Panc1 (cell line): Measurements from ENCODE around the gene UBXN6. TPM values are rescaled to one million over a fixed set of nuclear protein-coding genes. Genes with fewer than 3 reads are reported as not detected.

Experiments used
- ATAC-seq: fragments of 200-7000 bp; cut with Tn5 transposase; 2 replicates; pipeline ENCODE4 v1.9.1; 2020; ENCODE audit warnings: mild to moderate bottlenecking, moderate library complexity
- BruUV-seq: library from RNA; stranded (reverse); fragments of 400-500 nt; replicated peaks from 2 replicates; lab custom pipeline; 2021; lab: Mats Ljungman, UMichigan
- CTCF ChIA-PET: fragments of 300-600 bp; sonication (Branson Sonifier 250); formaldehyde crosslinking; loops from one replicate; lab custom pipeline; 2022; ENCODE audit warnings: antibody characterized with exemption; lab: Charles Lee
- POLR2A ChIA-PET: fragments of 300-600 bp; sonication (Branson Sonifier 250); formaldehyde crosslinking; loops from one replicate; lab custom pipeline; 2022; ENCODE audit warnings: antibody characterized with exemption; lab: Charles Lee
- DNase-seq: peaks from one replicate; pipeline ENCODE4 v3.0.0-alpha.2; 2010; ENCODE audit warnings: low read depth, low spot score
- H3K27ac ChIP-seq: 2 replicates; pipeline ENCODE4 v1.5.1; 2011; ENCODE audit warnings: mild to moderate bottlenecking, low read length, inconsistent platforms
- H3K27me3 ChIP-seq: fragments of 200-500 bp; sonication (Bioruptor generic); 2 replicates; pipeline ENCODE4 v1.6.0; 2014; ENCODE audit warnings: low read length, inconsistent platforms; ENCODE audit not compliant: control insufficient read depth, insufficient read depth
- H3K36me3 ChIP-seq: fragments of 200-500 bp; sonication (Bioruptor generic); 2 replicates; pipeline ENCODE4 v1.5.1; 2014; ENCODE audit warnings: inconsistent platforms, mild to moderate bottlenecking, low read length, moderate library complexity; ENCODE audit not compliant: control insufficient read depth, insufficient read depth
- H3K4me1 ChIP-seq: 2 replicates; pipeline ENCODE4 v1.5.1; 2011; ENCODE audit warnings: inconsistent platforms, mild to moderate bottlenecking, low read length, moderate library complexity; ENCODE audit not compliant: control insufficient read depth, insufficient read depth
- H3K4me3 ChIP-seq, 2 experiments: 2 replicates each; pipeline ENCODE4 v1.5.1; 2011 to 2012; ENCODE audit warnings: low read depth in 2 of 2, low read length in 2 of 2, mild to moderate bottlenecking in 2 of 2, inconsistent platforms in 1 of 2, moderate library complexity in 1 of 2
- H3K9me3 ChIP-seq: fragments of 200-500 bp; sonication (Bioruptor generic); 2 replicates; pipeline ENCODE4 v1.5.1; 2014; ENCODE audit warnings: low read depth, mild to moderate bottlenecking, inconsistent platforms, low read length, moderate library complexity; ENCODE audit not compliant: control insufficient read depth, insufficient read depth
- CTCF ChIP-seq: fragments of 450-650 bp; IDR thresholded peaks from 2 replicates; pipeline ENCODE4 v1.5.1; 2017; ENCODE audit warnings: mild to moderate bottlenecking
- POLR2AphosphoS5 ChIP-seq: IDR thresholded peaks from 2 replicates; pipeline ENCODE4 v1.6.1; 2012; ENCODE audit warnings: mild to moderate bottlenecking, low read depth, low read length, moderate library complexity
- REST ChIP-seq, 2 experiments: IDR thresholded peaks; 2 replicates each; pipeline ENCODE4 v1.6.1; 2011 to 2012; ENCODE audit warnings: low read depth in 2 of 2, control low read depth in 1 of 2, low read length in 1 of 2, mild to moderate bottlenecking in 1 of 2, moderate library complexity in 1 of 2; ENCODE audit not compliant: insufficient read depth in 1 of 2
- SIN3A ChIP-seq: IDR thresholded peaks from 2 replicates; pipeline ENCODE4 v1.6.1; 2012; ENCODE audit warnings: low read depth, mild to moderate bottlenecking, low read length, moderate library complexity, borderline replicate concordance; ENCODE audit not compliant: insufficient read depth
- TCF7L2 ChIP-seq: IDR thresholded peaks from 2 replicates; pipeline ENCODE4 v1.6.1; 2011; ENCODE audit warnings: mild to moderate bottlenecking, low read depth, low read length, inconsistent platforms
- in situ Hi-C: cut with HindIII; loops from 2 replicates; pipeline ENCODE4 v1.10.0; 2016; ENCODE audit warnings: low sequenced_read_pairs, low pct_unique_long_range_greater_than_20kb
- intact Hi-C: fragments of 100-400 bp; cut with micrococcal nuclease; formaldehyde crosslinking; loops from one replicate; pipeline ENCODE4 v1.10.0; 2022; ENCODE audit not compliant: unreplicated experiment
- total RNA-seq: library from RNA; stranded (reverse); gene quantifications from one replicate; pipeline ENCODE4 v1.2.1, GENCODE V29; 2021; ENCODE audit not compliant: unreplicated experiment

Gene UBXN6
- total RNA-seq, 1 experiment from 2014 or later = 55.6 TPM

- TF ChIP-seq CTCF (no peak), TCF7L2 (no peak), POLR2AphosphoS5 (no peak), REST (IDR thresholded peaks at IDR 0.05; ENCODE audit: insufficient read depth in 1 of 2, low read depth in 2 of 2, low read length in 1 of 2) (no peak), SIN3A (no peak)
- H3K4me3 ChIP-seq = no peak overlapping the region
- in situ Hi-C loops = no loop called here
- intact Hi-C loops = no loop called here
- no peaks in the 10 kb centered on the region for H3K4me1 ChIP-seq
- H3K27me3 ChIP-seq = no peaks in the 10 kb centered on the region
- no peaks in the 10 kb centered on the region for H3K36me3 ChIP-seq
- ChIA-PET CTCF (no interaction called here), POLR2A (no interaction called here)
- ATAC-seq (no peak), DNase-seq (no peak)
- no peaks in the 10 kb centered on the region for H3K9me3 ChIP-seq
- no peak overlapping the region for H3K27ac ChIP-seq
- no TSS peak for BruUV-seq
Measured at GRCh38 chr19:4429771-4430171, 27.8 kb downstream of the UBXN6 start.

- POLR2A ChIA-PET = no interaction called here
- in situ Hi-C loops = no loop called here
Measured at GRCh38 chr19:4429256-4429655, 28.3 kb downstream of the UBXN6 start.

More at GRCh38 chr19:4429256-4429655, 28.3 kb downstream of the UBXN6 start:
- H3K27ac ChIP-seq = no peak overlapping the region
- intact Hi-C loops = no loop called here
- H3K9me3 ChIP-seq = no peaks in the 10 kb centered on the region
- H3K36me3 ChIP-seq = no peaks in the 10 kb centered on the region
- no TSS peak for BruUV-seq
- H3K4me3 ChIP-seq = no peak overlapping the region
- no peaks in the 10 kb centered on the region for H3K4me1 ChIP-seq
- DNase-seq = no peak
- no peak for ATAC-seq
- TF ChIP-seq CTCF = no peak
- TF ChIP-seq POLR2AphosphoS5 = no peak
- no peak for TF ChIP-seq TCF7L2
- TF ChIP-seq REST (IDR thresholded peaks at IDR 0.05; ENCODE audit: insufficient read depth in 1 of 2, low read depth in 2 of 2, low read length in 1 of 2) = no peak
- TF ChIP-seq SIN3A = no peak
- CTCF ChIA-PET = no interaction called here
- H3K27me3 ChIP-seq = no peaks in the 10 kb centered on the region
